ENCODE results near the gene ISM1. TPM values are rescaled to one million over a fixed set of nuclear protein-coding genes. Genes with fewer than 3 reads are reported as not detected.

Gene ISM1
- total RNA-seq, 4 donors from 2014 or later: 1.8 to 7.1 (median 4.0) TPM

- intact Hi-C loops (cut with DNase I): no loop called here
- Histone ChIP-seq H3K27me3 (no peaks in the 10 kb centered on the region), H3K9me3 (no peaks in the 10 kb centered on the region), H3K36me3 (no peaks in the 10 kb centered on the region), H3K27ac (replicated peaks in 1 of 4) (no peak overlapping the region), H3K4me3 (no peak overlapping the region), H3K4me1 (no peaks in the 10 kb centered on the region)
- TF ChIP-seq POLR2A (IDR thresholded peaks at IDR 0.05; ENCODE audit: low read depth) (no peak), CTCF (IDR thresholded peaks at IDR 0.05) (no peak), POLR2AphosphoS5 (IDR thresholded peaks at IDR 0.05) (no peak), EP300 (IDR thresholded peaks at IDR 0.05) (no peak)
- no peak for DNase-seq (ENCODE audit: extremely low spot score)
- WGBS: 67% methylated on average over 2 of the region's 2 CpGs
Measured at GRCh38 chr20:13262302-13262650, 41.2 kb downstream of the ISM1 start.

- H3K4me3 ChIP-seq: no peak overlapping the region
- WGBS: 67% methylated on average over 9 of the region's 9 CpGs
- H3K4me1 ChIP-seq: no peaks in the 10 kb centered on the region
- TF ChIP-seq CTCF (IDR thresholded peaks at IDR 0.05): no peak
- no peak for TF ChIP-seq POLR2AphosphoS5 (IDR thresholded peaks at IDR 0.05)
- no peak for TF ChIP-seq EP300 (IDR thresholded peaks at IDR 0.05)
- TF ChIP-seq POLR2A (IDR thresholded peaks at IDR 0.05; ENCODE audit: low read depth): no peak
- no peak for DNase-seq (ENCODE audit: extremely low spot score)
- intact Hi-C loops (cut with DNase I): no loop called here
- H3K9me3 ChIP-seq: no peaks in the 10 kb centered on the region
- no peaks in the 10 kb centered on the region for H3K36me3 ChIP-seq
- no peak overlapping the region for H3K27ac ChIP-seq (replicated peaks in 1 of 4)
- no peaks in the 10 kb centered on the region for H3K27me3 ChIP-seq
Measured at GRCh38 chr20:13262671-13263360, 41.7 kb downstream of the ISM1 start.

GRCh38 chr20:13263451-13263850 lies 42.4 kb downstream of the ISM1 start:
- WGBS: 57% methylated on average over 5 of the region's 5 CpGs
- Histone ChIP-seq H3K36me3 (no peaks in the 10 kb centered on the region), H3K4me1 (no peaks in the 10 kb centered on the region), H3K27ac (replicated peaks in 1 of 4) (no peak overlapping the region), H3K27me3 (no peaks in the 10 kb centered on the region), H3K4me3 (no peak overlapping the region), H3K9me3 (no peaks in the 10 kb centered on the region)
- DNase-seq (ENCODE audit: extremely low spot score): no peak
- intact Hi-C loops (cut with DNase I): no loop called here
- TF ChIP-seq CTCF (IDR thresholded peaks at IDR 0.05): no peak
- TF ChIP-seq POLR2AphosphoS5 (IDR thresholded peaks at IDR 0.05): no peak
- no peak for TF ChIP-seq POLR2A (IDR thresholded peaks at IDR 0.05; ENCODE audit: low read depth)
- no peak for TF ChIP-seq EP300 (IDR thresholded peaks at IDR 0.05)

GRCh38 chr20:13264907-13265306 lies 43.8 kb downstream of the ISM1 start:
- no peak for DNase-seq (ENCODE audit: extremely low spot score)
- Histone ChIP-seq H3K4me1 (no peaks in the 10 kb centered on the region), H3K9me3 (no peaks in the 10 kb centered on the region), H3K27ac (replicated peaks in 1 of 4) (no peak overlapping the region), H3K4me3 (no peak overlapping the region), H3K27me3 (no peaks in the 10 kb centered on the region), H3K36me3 (no peaks in the 10 kb centered on the region)
- 91% methylated on average over 5 of the region's 5 CpGs for WGBS
- intact Hi-C loops (cut with DNase I): no loop called here
- TF ChIP-seq EP300 (IDR thresholded peaks at IDR 0.05) (no peak), POLR2AphosphoS5 (IDR thresholded peaks at IDR 0.05) (no peak), CTCF (IDR thresholded peaks at IDR 0.05) (no peak), POLR2A (IDR thresholded peaks at IDR 0.05; ENCODE audit: low read depth) (no peak)

GRCh38 chr20:13265941-13266340 lies 44.9 kb downstream of the ISM1 start:
- intact Hi-C loops (cut with DNase I): no loop called here
- 87% methylated on average over 4 of the region's 4 CpGs for WGBS
- H3K27me3 ChIP-seq: no peaks in the 10 kb centered on the region
- H3K9me3 ChIP-seq: no peaks in the 10 kb centered on the region
- TF ChIP-seq EP300 (IDR thresholded peaks at IDR 0.05) (no peak), POLR2AphosphoS5 (IDR thresholded peaks at IDR 0.05) (no peak), POLR2A (IDR thresholded peaks at IDR 0.05; ENCODE audit: low read depth) (no peak), CTCF (IDR thresholded peaks at IDR 0.05) (no peak)
- H3K36me3 ChIP-seq: no peaks in the 10 kb centered on the region
- no peak overlapping the region for H3K27ac ChIP-seq (replicated peaks in 1 of 4)
- DNase-seq (ENCODE audit: extremely low spot score): no peak
- peaks cover 0 to 5% (median 0%) of the 10 kb centered on the region in 4 donors for H3K4me1 ChIP-seq
- no peak overlapping the region for H3K4me3 ChIP-seq

Measured in esophagus muscularis mucosa (tissue), 4 donors.